GM19351 (cell line): Measurements from ENCODE around the gene NELFE.
"Not testable (repeated sequence)": the region's sequence is repeated elsewhere in the genome, so short reads cannot be mapped to it uniquely, and the experiment has no call there.

Experiments used
- ATAC-seq: cut with Tn5 transposase; IDR thresholded peaks from one replicate; pipeline ENCODE4 v1.9.1; 2021; ENCODE audit warnings: mild to moderate bottlenecking, moderate library complexity; ENCODE audit not compliant: unreplicated experiment

The NELFE gene

GRCh38 chr6:31922942-31923341 is 35.8 kb downstream of the NELFE start:
- no peak for ATAC-seq

- no peak for ATAC-seq
Measured at GRCh38 chr6:31920811-31921210, 38.0 kb downstream of the NELFE start.

GRCh38 chr6:31919624-31920303 is 39.0 kb downstream of the NELFE start:
- ATAC-seq = no peak

- no peak for ATAC-seq
Measured at GRCh38 chr6:31918069-31918720, 40.6 kb downstream of the NELFE start.

- ATAC-seq = no peak
Measured at GRCh38 chr6:31915756-31916155, 43.0 kb downstream of the NELFE start.

- ATAC-seq = no peak
Measured at GRCh38 chr6:31915351-31915750, 43.4 kb downstream of the NELFE start.

- ATAC-seq = no peak
Measured at GRCh38 chr6:31911826-31912585, 46.8 kb downstream of the NELFE start.

- not testable (repeated sequence) for ATAC-seq
Measured at GRCh38 chr6:31909298-31909697, 49.5 kb downstream of the NELFE start.

- peak; percentile 85 for ATAC-seq
Measured at GRCh38 chr6:31908791-31909190, 50.0 kb downstream of the NELFE start.

- ATAC-seq = not testable (repeated sequence)
Measured at GRCh38 chr6:31908255-31908654, 50.5 kb downstream of the NELFE start.

GRCh38 chr6:31907158-31907813 is 51.5 kb downstream of the NELFE start:
- ATAC-seq = no peak

- ATAC-seq = not testable (repeated sequence)
Measured at GRCh38 chr6:31906727-31907126, 52.0 kb downstream of the NELFE start.

GRCh38 chr6:31906122-31906521 is 52.6 kb downstream of the NELFE start:
- ATAC-seq = no peak

GRCh38 chr6:31905041-31905440 is 53.7 kb downstream of the NELFE start:
- no peak for ATAC-seq

GRCh38 chr6:31903957-31904356 is 54.8 kb downstream of the NELFE start:
- no peak for ATAC-seq
